HG02623 (cell line): Measurements from ENCODE around the gene GPR150.

Experiments used
- ATAC-seq: cut with Tn5 transposase; IDR thresholded peaks from one replicate; pipeline ENCODE4 v1.9.1; 2021; ENCODE audit warnings: moderate library complexity; ENCODE audit not compliant: unreplicated experiment

Gene GPR150

DNA sequence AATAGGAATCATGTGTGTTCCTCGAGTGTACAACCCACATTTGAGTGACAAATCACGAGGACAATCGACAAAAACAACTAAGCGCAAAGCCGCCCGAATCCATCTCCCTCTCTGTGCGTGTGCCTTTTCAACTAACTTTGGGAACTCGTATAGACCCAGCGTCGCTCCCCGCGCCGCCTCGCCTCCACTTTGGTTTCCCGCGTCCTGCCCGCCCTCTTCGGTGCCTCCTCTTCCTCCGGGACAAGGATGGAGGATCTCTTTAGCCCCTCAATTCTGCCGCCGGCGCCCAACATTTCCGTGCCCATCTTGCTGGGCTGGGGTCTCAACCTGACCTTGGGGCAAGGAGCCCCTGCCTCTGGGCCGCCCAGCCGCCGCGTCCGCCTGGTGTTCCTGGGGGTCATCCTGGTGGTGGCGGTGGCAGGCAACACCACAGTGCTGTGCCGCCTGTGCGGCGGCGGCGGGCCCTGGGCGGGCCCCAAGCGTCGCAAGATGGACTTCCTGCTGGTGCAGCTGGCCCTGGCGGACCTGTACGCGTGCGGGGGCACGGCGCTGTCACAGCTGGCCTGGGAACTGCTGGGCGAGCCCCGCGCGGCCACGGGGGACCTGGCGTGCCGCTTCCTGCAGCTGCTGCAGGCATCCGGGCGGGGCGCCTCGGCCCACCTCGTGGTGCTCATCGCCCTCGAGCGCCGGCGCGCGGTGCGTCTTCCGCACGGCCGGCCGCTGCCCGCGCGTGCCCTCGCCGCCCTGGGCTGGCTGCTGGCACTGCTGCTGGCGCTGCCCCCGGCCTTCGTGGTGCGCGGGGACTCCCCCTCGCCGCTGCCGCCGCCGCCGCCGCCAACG is at the start of gene GPR150:
Gene GPR150 (plus strand): TSS at position 58 of the 840 bp plus-strand sequence. CDS start 189 bp downstream, at position 247.
- ATAC-seq = peak; percentile 62

DNA sequence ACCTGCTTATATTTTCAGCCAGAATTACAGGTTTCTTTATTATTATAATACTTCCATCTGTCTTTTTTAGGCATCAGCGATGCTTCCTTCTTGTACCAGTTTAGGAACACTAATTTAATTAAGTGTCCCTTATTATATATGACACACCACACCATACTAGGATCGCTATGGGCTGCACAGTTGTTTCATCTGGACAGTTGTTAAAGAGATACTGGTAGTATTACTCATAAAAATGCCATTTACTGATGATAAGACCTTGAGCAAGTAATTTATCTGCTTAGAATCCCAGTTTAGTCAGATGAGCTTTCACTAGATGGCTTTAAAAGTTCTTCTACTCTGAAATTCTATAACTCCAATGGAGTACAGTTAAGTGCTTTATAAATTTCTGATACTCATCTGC is 47.9 kb upstream of the GPR150 start:
- ATAC-seq = no peak

DNA sequence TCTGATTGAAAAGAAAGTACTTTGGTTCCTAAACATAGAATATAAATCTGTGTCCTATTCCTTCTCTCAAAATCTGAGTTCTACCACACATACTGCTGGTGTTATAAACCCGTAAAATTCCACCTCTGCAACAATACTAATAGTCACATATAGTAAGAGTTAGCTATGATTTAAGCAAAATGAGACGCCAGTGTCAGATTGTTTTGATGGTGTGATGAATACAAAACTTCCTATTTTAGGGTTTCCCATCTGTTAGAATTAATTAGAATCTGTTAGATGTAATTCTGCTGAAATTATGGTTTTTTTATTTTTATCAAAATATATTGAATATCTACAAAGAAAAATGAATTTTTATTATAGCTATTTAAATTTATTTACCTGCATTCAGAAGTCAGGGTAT is 38.3 kb upstream of the GPR150 start:
- ATAC-seq = no peak

DNA sequence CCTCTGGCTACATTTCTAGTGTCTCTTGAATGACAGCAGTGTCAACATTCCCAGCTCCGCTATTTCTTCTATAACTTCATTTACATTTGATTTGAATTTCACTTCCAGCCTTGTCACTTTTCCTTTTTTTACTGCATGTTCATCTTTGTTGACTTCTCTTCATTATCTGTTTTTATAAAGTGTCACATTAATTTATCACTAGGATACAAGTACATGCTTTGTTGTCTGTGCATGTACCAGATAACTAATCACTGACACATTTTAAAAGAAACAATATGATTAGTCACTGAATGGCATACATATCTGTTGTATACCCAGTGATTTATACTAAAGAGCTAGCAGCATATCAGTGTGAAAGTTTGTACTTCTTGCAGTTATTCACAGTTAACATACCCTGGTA is 35.9 kb upstream of the GPR150 start:
- ATAC-seq = no peak

DNA sequence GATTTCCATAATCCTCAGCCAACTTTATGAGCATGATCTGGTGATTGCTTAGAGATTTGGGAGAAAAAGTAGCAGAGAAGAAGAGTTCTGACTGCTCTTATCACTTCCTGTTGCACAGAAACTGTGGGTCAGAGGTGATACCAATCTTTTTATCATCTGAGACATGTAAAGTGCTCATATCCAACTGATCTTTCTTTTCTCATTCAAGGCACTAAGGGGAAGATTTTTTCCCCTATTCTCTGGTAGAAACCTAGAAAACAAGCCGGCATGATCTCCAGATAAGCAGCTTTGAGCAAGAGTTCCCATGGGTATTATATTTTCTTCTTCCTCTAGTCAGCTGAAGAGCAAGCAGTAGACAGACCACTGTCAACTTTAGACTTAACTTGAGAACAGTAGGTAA is 29.0 kb upstream of the GPR150 start:
- ATAC-seq = no peak

DNA sequence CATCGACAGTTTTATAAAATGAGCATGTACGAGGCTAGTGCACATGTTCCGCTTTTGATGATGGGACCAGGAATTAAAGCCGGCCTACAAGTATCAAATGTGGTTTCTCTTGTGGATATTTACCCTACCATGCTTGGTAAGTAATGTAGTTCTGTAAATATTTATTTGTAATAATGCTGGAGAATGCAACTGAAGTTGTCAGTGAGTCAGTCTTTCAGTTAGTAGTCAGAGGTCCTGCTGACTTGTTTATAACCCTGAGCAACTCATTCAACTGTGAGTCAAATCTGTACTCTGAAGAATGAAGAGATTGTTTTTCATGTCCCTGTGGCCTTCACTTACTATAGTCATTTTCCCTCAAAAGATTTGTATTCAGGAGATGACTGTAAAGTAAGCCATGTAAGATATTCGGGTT is 28.4 kb upstream of the GPR150 start:
- peak; percentile 71 for ATAC-seq

DNA sequence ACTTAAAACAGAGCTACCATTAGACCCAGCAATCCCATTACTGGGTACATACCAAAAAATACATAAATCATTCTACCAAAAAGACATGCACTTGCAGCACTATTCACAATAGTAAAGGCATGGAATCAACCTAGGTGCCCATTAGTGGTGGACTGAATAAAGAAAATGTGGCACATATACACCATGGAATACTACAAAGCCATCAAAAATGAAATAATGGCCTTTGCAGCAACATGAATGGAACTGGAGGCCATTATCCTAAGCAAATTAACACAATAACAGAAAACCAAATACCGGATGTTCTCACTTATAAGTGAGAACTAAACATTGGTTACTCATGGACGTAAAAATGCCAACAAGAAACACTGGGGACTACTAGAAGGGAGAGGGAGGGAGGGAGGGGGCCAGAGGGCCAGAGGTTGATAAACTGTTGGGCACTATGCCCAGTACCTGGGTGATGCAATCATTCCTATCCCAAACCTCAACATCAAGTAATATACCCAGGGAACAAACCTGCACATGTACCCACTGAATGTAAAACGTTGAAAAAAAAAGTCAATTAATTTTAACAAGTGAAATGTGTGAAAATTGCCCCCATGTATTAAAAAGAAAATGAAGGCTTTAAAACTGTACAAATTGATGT is 24.5 kb upstream of the GPR150 start:
- no peak for ATAC-seq

DNA sequence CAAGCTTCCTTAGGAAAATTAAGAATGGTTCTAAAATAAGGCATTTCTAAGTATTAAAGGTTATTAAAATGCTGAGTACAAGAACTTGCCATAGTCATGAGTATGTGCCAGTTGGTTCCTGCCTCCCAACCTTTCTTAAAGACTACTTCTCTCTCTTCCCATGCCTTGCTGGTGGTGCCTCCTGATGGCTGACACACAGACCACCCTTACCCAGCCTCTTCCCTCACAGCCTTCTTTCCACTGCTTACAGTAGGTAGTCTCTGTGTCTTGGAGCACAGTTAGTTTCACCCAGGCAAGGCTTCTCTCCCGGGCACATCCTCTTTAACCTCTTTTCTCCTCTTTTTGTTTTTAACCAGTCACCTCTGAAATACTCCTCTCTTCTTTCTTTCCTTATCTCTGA is 20.6 kb upstream of the GPR150 start:
- no peak for ATAC-seq

DNA sequence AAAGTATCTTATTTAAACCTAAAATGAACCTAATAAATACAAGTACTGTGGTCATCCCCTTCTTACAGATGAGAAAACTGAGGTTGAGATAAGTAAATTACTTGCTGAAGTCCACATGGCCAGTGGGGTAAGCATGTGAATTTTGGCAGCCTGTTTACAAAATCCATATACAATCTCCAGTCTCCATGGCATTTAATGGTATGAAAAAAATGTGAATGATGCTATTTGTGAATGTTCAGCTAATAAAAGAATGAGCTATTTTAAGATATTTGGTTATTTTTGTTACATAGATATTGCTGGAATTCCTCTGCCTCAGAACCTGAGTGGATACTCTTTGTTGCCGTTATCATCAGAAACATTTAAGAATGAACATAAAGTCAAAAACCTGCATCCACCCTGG is 19.3 kb upstream of the GPR150 start:
- ATAC-seq = no peak

DNA sequence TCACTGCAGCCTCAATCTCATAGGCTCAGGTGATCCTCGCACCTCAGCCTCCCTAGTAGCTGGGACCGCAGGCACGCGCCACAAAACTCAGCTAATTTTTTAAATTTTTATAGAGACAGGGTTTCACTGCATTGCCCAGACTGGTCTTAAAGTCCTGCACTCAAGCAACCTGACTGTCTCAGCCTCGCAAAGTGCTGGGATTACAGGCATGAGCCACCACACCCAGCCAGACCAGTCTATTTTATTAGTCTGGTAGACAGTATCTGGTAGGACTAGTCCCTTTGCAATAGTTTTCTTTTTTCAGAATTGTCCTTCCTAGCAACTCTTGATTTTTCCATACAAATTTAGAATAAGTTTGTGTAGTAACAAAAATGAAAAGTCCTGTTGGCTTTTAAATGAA is 14.1 kb upstream of the GPR150 start:
- no peak for ATAC-seq

DNA sequence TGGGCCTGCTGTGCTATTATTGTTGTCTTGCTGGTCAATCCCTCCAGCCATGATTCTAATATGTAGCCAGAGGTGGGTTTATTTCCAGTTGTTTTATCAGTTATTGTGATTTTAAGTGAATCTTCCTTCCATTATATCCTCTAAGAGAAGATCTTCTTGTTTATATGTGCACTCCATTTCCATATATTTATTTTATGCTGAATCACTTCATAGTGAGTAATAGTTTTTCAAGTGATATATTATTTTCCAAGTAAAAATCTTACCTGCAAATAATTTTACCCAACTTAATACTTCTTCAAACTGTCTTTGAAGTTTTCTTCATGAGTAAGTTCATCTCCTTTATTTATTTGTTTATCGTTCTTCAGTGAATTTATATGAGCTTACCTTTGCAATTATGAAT is 13.5 kb upstream of the GPR150 start:
- ATAC-seq = no peak

DNA sequence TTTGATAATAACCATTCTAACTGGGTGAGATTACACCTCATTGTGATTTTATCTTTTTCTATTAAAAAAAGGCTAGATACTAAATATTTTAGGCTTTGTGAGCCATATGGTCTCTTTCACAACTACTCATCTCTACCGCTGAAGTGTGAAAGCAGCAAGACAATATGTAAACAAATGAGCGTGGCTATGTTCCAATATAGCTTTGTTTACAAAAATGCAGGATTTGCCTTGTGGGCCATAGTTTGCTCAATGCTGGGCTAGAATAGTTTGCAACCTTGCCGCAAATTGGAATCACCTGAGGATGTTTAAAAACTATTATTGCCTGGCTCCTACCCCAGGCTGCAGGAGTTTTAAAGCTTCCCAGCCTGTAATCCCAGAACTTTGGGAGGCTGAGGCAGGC is 10.2 kb upstream of the GPR150 start:
- ATAC-seq = no peak

DNA sequence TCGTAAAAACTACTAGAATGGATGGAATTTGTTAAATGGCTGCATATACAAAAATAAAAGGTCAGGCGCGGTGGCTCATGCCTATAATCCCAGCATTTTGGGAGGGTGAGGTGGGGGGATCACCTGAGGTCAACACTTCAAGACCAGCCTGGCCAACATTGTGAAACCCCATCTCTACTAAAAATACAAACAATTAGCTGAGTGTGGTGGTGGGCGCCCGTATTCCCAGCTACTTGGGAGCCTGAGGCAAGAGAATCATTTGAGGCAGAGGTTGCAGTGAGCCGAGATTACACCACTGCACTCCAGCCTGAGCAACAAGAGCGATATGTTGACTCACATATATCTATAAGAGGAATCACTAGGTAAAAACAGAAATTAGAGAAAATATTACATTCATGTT is 9.3 kb upstream of the GPR150 start:
- ATAC-seq = no peak

DNA sequence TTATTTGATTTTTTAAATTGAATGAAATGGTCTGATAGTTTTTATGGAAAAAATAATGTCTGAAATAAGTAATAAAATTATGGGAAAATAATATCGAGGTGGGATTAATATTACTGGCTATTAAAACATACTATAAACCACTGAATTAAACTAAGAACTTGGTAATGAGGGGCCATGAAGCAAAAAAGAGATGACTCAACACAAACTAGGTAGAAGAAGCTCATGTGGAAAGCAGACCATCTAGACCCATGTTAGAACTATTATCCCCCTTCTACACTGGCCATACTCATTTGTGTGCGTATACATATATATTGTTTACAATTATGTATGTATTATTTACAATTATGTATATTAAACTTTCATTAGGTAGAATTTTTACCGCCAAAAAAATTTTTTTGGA is 8.5 kb upstream of the GPR150 start:
- no peak for ATAC-seq

DNA sequence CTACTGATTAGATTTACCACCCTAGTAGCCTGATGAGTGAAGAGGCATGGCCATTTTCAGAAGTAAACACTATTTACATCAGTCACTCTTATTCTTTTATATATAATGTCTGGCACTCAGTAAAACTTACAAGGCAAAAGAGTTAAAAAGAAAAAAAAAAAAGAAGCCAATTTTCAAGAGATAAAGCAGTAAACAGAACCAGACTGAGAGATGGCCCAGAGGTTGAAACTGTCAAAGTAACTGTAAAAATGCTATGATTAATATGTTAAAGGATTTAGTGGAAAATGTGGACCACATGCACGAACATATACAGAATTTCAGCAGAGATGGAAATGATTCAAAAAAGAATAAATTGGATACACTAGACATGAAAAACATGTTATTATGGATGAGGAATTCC is 6.4 kb upstream of the GPR150 start:
- no peak for ATAC-seq

DNA sequence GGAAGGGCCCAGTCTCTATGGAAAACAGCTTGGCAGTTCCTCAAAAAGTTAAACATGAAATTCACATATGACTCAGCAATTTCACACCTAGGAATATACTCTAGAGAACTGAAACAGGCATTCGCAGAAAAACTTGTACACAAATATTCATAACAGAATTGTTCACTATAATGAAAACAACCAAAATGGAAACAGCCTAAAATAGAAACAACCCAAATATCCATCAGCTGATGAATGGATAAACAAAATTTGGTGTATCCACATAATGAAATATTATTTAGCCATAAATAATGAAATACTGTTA is 4.8 kb upstream of the GPR150 start:
- ATAC-seq = peak; percentile 41

DNA sequence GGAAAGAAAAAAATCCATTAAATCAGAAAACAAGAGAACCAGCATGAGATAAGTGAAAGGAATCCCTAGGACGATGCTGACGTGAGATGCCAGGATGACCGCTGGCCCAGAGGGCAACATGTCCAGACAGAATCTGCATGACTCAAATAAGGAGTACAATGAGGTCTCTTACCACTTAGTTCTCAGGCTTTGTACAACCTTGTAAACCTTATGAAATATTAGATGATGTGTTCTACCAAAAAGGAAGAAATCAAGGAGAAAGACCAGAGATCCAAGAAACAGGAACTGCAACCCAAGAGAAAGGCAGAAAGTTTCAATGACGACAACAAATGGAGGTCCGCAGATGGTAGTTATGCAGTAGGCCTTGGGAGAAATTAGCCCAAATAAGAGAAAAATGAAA is 2.8 kb upstream of the GPR150 start:
- ATAC-seq = no peak

DNA sequence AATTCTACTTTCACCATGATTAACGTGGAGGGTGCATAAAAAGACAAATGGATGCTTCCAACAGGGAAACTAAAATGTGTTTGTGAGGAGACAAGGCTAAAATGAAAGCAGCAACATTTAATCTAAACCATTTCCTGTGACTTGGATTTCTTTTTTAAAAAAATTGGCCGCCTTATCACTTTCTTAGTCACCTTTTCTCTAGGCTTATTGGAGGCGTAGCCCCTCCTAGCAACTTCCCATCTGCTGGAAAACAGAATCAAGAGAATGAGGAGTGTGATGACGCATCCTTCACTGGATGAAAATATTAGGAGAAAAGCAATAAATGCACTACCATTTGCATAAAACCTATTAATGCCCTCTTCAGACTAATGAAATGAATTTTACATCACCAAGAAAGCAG is 791 bp upstream of the GPR150 start:
- ATAC-seq = no peak

DNA sequence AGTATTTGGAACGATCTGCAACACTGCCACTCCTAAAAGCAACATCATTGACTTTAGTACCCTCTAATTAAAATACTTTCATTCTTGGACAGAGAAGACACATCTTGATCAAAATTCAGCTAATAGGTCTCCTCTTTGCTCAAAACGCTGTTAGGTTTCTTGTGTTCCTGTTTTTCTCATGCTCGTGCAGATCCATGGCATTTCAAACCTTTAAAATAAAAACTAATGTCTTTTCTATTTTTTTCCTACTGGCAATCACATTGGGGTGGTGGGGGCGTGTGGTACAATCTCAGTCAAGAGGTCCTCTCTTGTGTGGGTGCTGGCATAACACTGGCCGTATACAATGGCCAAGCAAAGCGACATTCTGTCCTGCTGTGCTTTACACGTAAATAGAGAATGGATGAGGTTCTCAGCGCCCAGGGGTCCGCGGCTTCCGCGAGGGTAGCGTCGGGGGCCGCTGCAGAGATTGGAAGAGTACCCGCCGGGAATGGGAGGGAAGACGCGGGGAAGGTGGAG is 315 bp upstream of the GPR150 start:
- no peak for ATAC-seq

DNA sequence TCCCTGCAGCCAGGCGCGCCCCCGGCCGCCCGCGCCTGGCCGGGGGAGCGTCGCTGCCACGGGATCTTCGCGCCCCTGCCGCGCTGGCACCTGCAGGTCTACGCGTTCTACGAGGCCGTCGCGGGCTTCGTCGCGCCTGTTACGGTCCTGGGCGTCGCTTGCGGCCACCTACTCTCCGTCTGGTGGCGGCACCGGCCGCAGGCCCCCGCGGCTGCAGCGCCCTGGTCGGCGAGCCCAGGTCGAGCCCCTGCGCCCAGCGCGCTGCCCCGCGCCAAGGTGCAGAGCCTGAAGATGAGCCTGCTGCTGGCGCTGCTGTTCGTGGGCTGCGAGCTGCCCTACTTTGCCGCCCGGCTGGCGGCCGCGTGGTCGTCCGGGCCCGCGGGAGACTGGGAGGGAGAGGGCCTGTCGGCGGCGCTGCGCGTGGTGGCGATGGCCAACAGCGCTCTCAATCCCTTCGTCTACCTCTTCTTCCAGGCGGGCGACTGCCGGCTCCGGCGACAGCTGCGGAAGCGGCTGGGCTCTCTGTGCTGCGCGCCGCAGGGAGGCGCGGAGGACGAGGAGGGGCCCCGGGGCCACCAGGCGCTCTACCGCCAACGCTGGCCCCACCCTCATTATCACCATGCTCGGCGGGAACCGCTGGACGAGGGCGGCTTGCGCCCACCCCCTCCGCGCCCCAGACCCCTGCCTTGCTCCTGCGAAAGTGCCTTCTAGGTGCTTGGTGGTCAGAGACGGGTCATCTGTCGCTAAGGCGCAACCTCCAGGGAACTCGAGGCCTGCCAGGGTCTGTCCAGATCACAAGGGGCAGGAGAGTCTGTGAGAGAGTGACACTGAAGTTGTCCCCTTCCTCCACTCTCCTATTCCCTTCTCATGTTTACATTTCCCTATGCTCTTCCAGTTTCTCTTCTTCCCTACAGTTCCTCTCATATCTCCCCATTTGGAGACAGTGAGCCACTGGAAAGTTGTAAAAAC is 1.3 kb downstream of the GPR150 start:
- peak; percentile 34 for ATAC-seq

DNA sequence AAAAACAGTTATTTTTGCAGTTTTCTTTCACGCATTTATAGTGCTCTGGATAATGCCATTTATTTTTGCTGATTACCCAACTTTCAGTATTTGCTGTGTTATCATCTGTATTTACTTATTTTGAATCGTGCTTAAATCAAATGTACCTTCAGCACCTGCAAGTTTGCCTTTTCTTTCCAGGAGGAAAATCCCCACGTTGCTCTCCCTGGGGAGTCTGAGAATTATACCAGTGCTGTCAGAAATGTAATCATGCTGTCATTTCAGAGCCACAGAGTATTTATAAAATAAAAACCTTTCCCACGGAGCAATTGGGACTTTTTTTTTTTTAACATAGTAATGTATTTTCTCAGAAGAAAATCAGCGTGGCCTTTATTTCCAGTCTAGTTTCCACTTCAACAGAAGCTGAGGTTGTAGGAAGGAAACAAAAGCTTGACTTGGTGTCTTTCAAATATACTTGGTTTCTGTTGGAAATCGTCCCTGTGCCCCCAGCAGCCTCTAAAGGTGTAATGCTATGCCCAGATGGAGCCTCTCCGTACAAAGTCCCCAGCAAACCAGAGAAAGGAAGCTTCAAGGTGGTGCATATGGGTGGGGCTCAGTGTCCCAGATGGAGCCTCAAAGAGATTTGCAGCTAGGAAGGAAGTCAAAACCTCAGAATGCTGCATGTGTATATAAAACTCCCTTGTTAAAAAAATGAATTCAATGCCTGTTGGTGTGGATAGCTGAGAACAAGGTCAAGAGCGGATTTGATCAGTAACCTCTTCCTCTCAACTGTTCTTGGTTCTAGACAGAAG is 2.1 kb downstream of the GPR150 start:
- no peak for ATAC-seq
